Endothelial cell of umbilical vein (primary cell): ENCODE data around the gene REG1A. TPM values are rescaled to one million over a fixed set of nuclear protein-coding genes. Genes with fewer than 3 reads are reported as not detected.

ENCODE experiments used
- BruUV-seq: library from RNA; stranded (reverse); fragments of 400-500 nt; replicated peaks from 2 replicates; lab custom pipeline; 2021; lab: Mats Ljungman, UMichigan
- CTCF ChIA-PET: fragments of 300-600, 350-600 bp; sonication (Branson Sonifier 250); formaldehyde crosslinking; loops from one replicate; lab custom pipeline; 2021; ENCODE audit warnings: antibody characterized with exemption, inconsistent platforms; lab: Charles Lee
- POLR2A ChIA-PET: fragments of 300-600, 350-600 bp; sonication (Branson Sonifier 250); formaldehyde crosslinking; loops from one replicate; lab custom pipeline; 2021; ENCODE audit warnings: antibody characterized with exemption, inconsistent platforms; lab: Charles Lee
- DNase-seq: peaks from one replicate; pipeline ENCODE4 v3.0.0-alpha.2; 2011; ENCODE audit warnings: low read depth, low spot score
- FAIRE-seq: peaks from 2 replicates; lab custom pipeline; 2011; peaks lifted over from hg19 to GRCh38; lab: Jason Lieb, UNC
- H2AFZ ChIP-seq: 2 replicates; pipeline ENCODE4 v1.6.0; 2012; ENCODE audit warnings: low read depth, low read length, control low read depth, inconsistent platforms
- H3K27ac ChIP-seq: 2 replicates; pipeline ENCODE4 v1.5.1; 2011; ENCODE audit warnings: low read depth, mild to moderate bottlenecking, control low read depth, low read length, moderate library complexity; ENCODE audit not compliant: insufficient read depth
- H3K27me3 ChIP-seq, 2 experiments: 2 replicates each; pipeline versions ENCODE4 v1.6.0 to v1.6.1; 2011; ENCODE audit warnings: low read length in 2 of 2, mixed read lengths in 1 of 2; ENCODE audit not compliant: control insufficient read depth in 2 of 2, insufficient read depth in 2 of 2
- H3K36me3 ChIP-seq, 2 experiments: 2 replicates in 1 of 2; 3 replicates in 1 of 2; pipeline ENCODE4 v1.5.1; 2011; ENCODE audit warnings: low read length in 2 of 2, mild to moderate bottlenecking in 1 of 2, moderate library complexity in 1 of 2; ENCODE audit not compliant: control insufficient read depth in 2 of 2, insufficient read depth in 2 of 2; ENCODE audit errors: extremely low read depth in 1 of 2
- H3K4me1 ChIP-seq: 3 replicates; pipeline ENCODE4 v1.5.1; 2011; ENCODE audit warnings: mild to moderate bottlenecking, low read length; ENCODE audit not compliant: control insufficient read depth, insufficient read depth; ENCODE audit errors: extremely low read depth
- H3K4me2 ChIP-seq: 2 replicates; pipeline ENCODE4 v1.6.1; 2011; ENCODE audit warnings: low read length, control low read depth, mixed read lengths; ENCODE audit not compliant: insufficient read depth
- H3K4me3 ChIP-seq, 3 experiments: fragments of 200-600 bp in 1 of 3; sonication (generic), shearing (Covaris generic) in 1 of 3; replicated peaks in 1 of 3; 2 replicates each; pipeline ENCODE4 v1.5.1; 2011 to 2016; ENCODE audit warnings: control low read depth in 3 of 3, low read length in 3 of 3, mild to moderate bottlenecking in 2 of 3, inconsistent platforms in 1 of 3, low read depth in 1 of 3, moderate library complexity in 1 of 3; ENCODE audit not compliant: insufficient read depth in 1 of 3
- H3K79me2 ChIP-seq: 2 replicates; pipeline ENCODE4 v1.6.0; 2012; ENCODE audit warnings: low read length, inconsistent platforms; ENCODE audit not compliant: control insufficient read depth, insufficient read depth
- H3K9ac ChIP-seq: replicated peaks from 2 replicates; pipeline ENCODE3; 2011; ENCODE audit warnings: low read length, control low read depth; ENCODE audit not compliant: insufficient read depth; ENCODE audit errors: extremely low read depth
- H3K9me1 ChIP-seq: replicated peaks from 3 replicates; pipeline ENCODE4 v1.6.0; 2011; ENCODE audit warnings: mild to moderate bottlenecking, low read length; ENCODE audit not compliant: control insufficient read depth, insufficient read depth; ENCODE audit errors: extremely low read depth
- H3K9me3 ChIP-seq: replicated peaks from 2 replicates; pipeline ENCODE4 v1.5.1; 2012; ENCODE audit warnings: low read length, inconsistent platforms; ENCODE audit not compliant: control insufficient read depth, insufficient read depth
- H4K20me1 ChIP-seq: replicated peaks from 2 replicates; pipeline ENCODE3; 2011; ENCODE audit warnings: mild to moderate bottlenecking, low read length; ENCODE audit not compliant: control insufficient read depth, insufficient read depth; ENCODE audit errors: extremely low read depth
- CTCF ChIP-seq, 2 donors: IDR thresholded peaks; 1 replicate in 1 of 2; 2 replicates in 1 of 2; pipeline ENCODE4 v1.5.1; 2011; ENCODE audit warnings: low read length in 2 of 2, mild to moderate bottlenecking in 2 of 2, moderate library complexity in 2 of 2, control low read depth in 1 of 2, inconsistent platforms in 1 of 2, low read depth in 1 of 2; ENCODE audit not compliant: insufficient read depth in 1 of 2; ENCODE audit errors: extremely low read depth in 1 of 2
- EZH2 ChIP-seq: IDR thresholded peaks from 2 replicates; pipeline ENCODE4 v1.6.1; 2012; ENCODE audit warnings: borderline replicate concordance, low read depth, mild to moderate bottlenecking, moderate library complexity, low read length, inconsistent platforms; ENCODE audit not compliant: severe bottlenecking
- FOS ChIP-seq: IDR thresholded peaks from 2 replicates; pipeline ENCODE4 v1.6.1; 2011; ENCODE audit warnings: mild to moderate bottlenecking, low read length, moderate library complexity, borderline replicate concordance; ENCODE audit not compliant: insufficient read depth
- GATA2 ChIP-seq: IDR thresholded peaks from 2 replicates; pipeline ENCODE4 v1.7.0; 2011; ENCODE audit warnings: low read depth, mild to moderate bottlenecking, moderate library complexity, mixed read lengths, low read length; ENCODE audit not compliant: insufficient read length, insufficient read depth
- JUN ChIP-seq: IDR thresholded peaks from 2 replicates; pipeline ENCODE4 v1.6.1; 2011; ENCODE audit warnings: borderline replicate concordance, low read depth; ENCODE audit not compliant: insufficient read length, insufficient read depth
- MAX ChIP-seq: IDR thresholded peaks from 2 replicates; pipeline ENCODE4 v1.6.1; 2011; ENCODE audit not compliant: insufficient read depth, insufficient read length
- MYC ChIP-seq: IDR thresholded peaks from one replicate; pipeline ENCODE4 v1.6.1; 2011; ENCODE audit warnings: mild to moderate bottlenecking, low read depth, low read length
- POLR2A ChIP-seq: IDR thresholded peaks from 2 replicates; pipeline ENCODE4 v1.6.1; 2012; ENCODE audit warnings: low read depth, mild to moderate bottlenecking, control low read depth, low read length
- POLR2AphosphoS5 ChIP-seq: IDR thresholded peaks from 2 replicates; pipeline ENCODE4 v1.6.1; 2012; ENCODE audit warnings: low read depth, mild to moderate bottlenecking, control low read depth, low read length, moderate library complexity; ENCODE audit not compliant: insufficient read depth
- dilution Hi-C: fragments of 300-500 bp; cut with MboI; formaldehyde crosslinking; loops from one replicate; pipeline ENCODE4 v1.15.0; 2019; ENCODE audit warnings: low sequenced_read_pairs; ENCODE audit not compliant: extremely low pct_ligation_motif_present
- intact Hi-C: fragments of 100-400 bp; cut with micrococcal nuclease; formaldehyde crosslinking; loops from one replicate; pipeline ENCODE4 v1.10.0; 2022
- polyA plus RNA-seq, 4 experiments: library from polyadenylated mRNA; depleted of rRNA in 3 of 4; stranded (reverse) in 3 of 4; unstranded in 1 of 4; fragments of >200 nt; gene quantifications; 2 replicates each; pipeline versions ENCODE4 v1.2.1 to v1.2.3, GENCODE V29; 2011 to 2012; ENCODE audit warnings: missing spikeins in 1 of 4
- total RNA-seq: library from RNA; stranded (reverse); gene quantifications from 2 replicates; pipeline ENCODE4 v1.2.3, GENCODE V29; 2021

REG1A gene
- total and polyA plus RNA-seq, 2 donors (not counting 3 experiments of a cell fraction or from before 2014, with no cell fraction given): not detected

- no peaks in the 10 kb centered on the region for H3K27me3 ChIP-seq
- BruUV-seq: no TSS peak
- DNase-seq (no peak), FAIRE-seq (no peak)
- H3K27ac ChIP-seq: no peak overlapping the region
- no peaks in the 10 kb centered on the region for H3K36me3 ChIP-seq
- peaks cover 2% of the 10 kb centered on the region for H3K9me3 ChIP-seq
- CTCF ChIA-PET: no interaction called here
- intact Hi-C loops (no loop called here), dilution Hi-C loops (no loop called here)
- H3K9ac ChIP-seq: no peak overlapping the region
- TF ChIP-seq POLR2A (no peak), FOS (no peak), EZH2 (no peak), JUN (no peak), MYC (no peak), MAX (no peak), GATA2 (no peak), POLR2AphosphoS5 (no peak), CTCF (IDR thresholded peaks at IDR 0.05; ENCODE audit: extremely low read depth in 1 of 2, insufficient read depth in 1 of 2, low read depth in 1 of 2, low read length in 2 of 2) (no peak)
- POLR2A ChIA-PET: no interaction called here
- H3K79me2 ChIP-seq: no peaks in the 10 kb centered on the region
- no peaks in the 10 kb centered on the region for H4K20me1 ChIP-seq
- no peaks in the 10 kb centered on the region for H3K4me1 ChIP-seq
- H3K4me2 ChIP-seq: no peak overlapping the region
- H3K4me3 ChIP-seq: no peak overlapping the region
- H2AFZ ChIP-seq: no peak overlapping the region
- H3K9me1 ChIP-seq: no peaks in the 10 kb centered on the region
Measured at GRCh38 chr2:79090693-79091092, 29.6 kb upstream of the REG1A start.
